GM19193 (cell line): ENCODE measurements around the gene CTIF.

Source experiments
- POLR2A ChIP-seq: IDR thresholded peaks from 4 replicates; pipeline ENCODE4 v1.6.1; 2011; ENCODE audit not compliant: insufficient read depth, insufficient read length; ENCODE audit errors: extremely low read depth

Gene CTIF

GRCh38 chr18:48544116-48544515 is 5.3 kb downstream of the CTIF start:
- TF ChIP-seq POLR2A, result no peak

- no peak for TF ChIP-seq POLR2A
Measured at GRCh38 chr18:48544661-48545415, 6.0 kb downstream of the CTIF start.

- no peak for TF ChIP-seq POLR2A
Measured at GRCh38 chr18:48545757-48546321, 7.0 kb downstream of the CTIF start.

- TF ChIP-seq POLR2A, result no peak
Measured at GRCh38 chr18:48546396-48546795, 7.6 kb downstream of the CTIF start.

- no peak for TF ChIP-seq POLR2A
Measured at GRCh38 chr18:48547531-48547981, 8.7 kb downstream of the CTIF start.

GRCh38 chr18:48548011-48548771 is 9.4 kb downstream of the CTIF start:
- no peak for TF ChIP-seq POLR2A

GRCh38 chr18:48548921-48549320 is 10.1 kb downstream of the CTIF start:
- no peak for TF ChIP-seq POLR2A

- no peak for TF ChIP-seq POLR2A
Measured at GRCh38 chr18:48550101-48550729, 11.4 kb downstream of the CTIF start.

GRCh38 chr18:48551100-48551499 is 12.3 kb downstream of the CTIF start:
- TF ChIP-seq POLR2A, result no peak

GRCh38 chr18:48552130-48552529 is 13.3 kb downstream of the CTIF start:
- TF ChIP-seq POLR2A, result no peak

GRCh38 chr18:48553236-48553635 is 14.4 kb downstream of the CTIF start:
- TF ChIP-seq POLR2A, result no peak

GRCh38 chr18:48554610-48555400 is 16.0 kb downstream of the CTIF start:
- no peak for TF ChIP-seq POLR2A

GRCh38 chr18:48555465-48555995 is 16.7 kb downstream of the CTIF start:
- no peak for TF ChIP-seq POLR2A

GRCh38 chr18:48557640-48558174 is 18.9 kb downstream of the CTIF start:
- no peak for TF ChIP-seq POLR2A
